Loucy (cell line): Measurements from ENCODE around the gene ZFR.

ENCODE experiments used
- EZH2phosphoT487 ChIP-seq: fragments of 200-600 bp; IDR thresholded peaks from 2 replicates; pipeline ENCODE4 v1.6.1; 2018; ENCODE audit warnings: antibody characterized with exemption, mild to moderate bottlenecking, moderate library complexity, borderline replicate concordance
- TF ChIP-seq, protein P1 (sequence below): fragments of 200-600 bp; sonication (generic); conservative IDR thresholded peaks from 2 replicates; pipeline ENCODE4 v1.5.1; 2014; ENCODE audit warnings: mild to moderate bottlenecking, antibody characterized with exemption, low read length

DNA sequence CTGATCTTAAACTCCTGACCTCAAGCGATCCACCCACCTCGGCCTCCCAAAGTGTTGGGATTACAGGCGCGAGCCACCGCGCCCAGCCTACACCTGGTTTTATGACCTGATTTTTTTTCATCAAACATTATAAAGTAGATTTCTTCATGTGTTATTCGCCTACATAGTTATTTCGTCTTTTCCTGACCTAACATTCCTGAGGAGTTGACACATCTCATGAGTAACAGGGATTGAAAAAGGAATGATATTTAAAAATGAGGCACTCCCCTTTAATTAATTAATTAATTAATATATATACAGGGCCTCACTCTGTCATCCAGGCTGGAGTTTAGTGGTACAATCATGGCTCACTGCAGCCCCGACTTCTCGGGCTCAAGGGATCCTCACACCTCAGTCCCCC lies 111.6 kb downstream of the ZFR start:
- TF ChIP-seq, protein P1, sequence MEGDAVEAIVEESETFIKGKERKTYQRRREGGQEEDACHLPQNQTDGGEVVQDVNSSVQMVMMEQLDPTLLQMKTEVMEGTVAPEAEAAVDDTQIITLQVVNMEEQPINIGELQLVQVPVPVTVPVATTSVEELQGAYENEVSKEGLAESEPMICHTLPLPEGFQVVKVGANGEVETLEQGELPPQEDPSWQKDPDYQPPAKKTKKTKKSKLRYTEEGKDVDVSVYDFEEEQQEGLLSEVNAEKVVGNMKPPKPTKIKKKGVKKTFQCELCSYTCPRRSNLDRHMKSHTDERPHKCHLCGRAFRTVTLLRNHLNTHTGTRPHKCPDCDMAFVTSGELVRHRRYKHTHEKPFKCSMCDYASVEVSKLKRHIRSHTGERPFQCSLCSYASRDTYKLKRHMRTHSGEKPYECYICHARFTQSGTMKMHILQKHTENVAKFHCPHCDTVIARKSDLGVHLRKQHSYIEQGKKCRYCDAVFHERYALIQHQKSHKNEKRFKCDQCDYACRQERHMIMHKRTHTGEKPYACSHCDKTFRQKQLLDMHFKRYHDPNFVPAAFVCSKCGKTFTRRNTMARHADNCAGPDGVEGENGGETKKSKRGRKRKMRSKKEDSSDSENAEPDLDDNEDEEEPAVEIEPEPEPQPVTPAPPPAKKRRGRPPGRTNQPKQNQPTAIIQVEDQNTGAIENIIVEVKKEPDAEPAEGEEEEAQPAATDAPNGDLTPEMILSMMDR = no peak
- no peak for TF ChIP-seq EZH2phosphoT487
